SK-N-SH treated with all-trans-retinoic acid at 6 μM for 48 hours (cell line): ENCODE measurements around the gene CACNA1I.

Source experiments
- ATAC-seq: fragments of 200-7000 bp; cut with Tn5 transposase; 3 replicates; pipeline ENCODE4 v1.9.1; 2020; ENCODE audit warnings: mild to moderate bottlenecking, moderate library complexity
- ARNTL ChIP-seq: fragments of 450-650 bp; formaldehyde crosslinking; IDR thresholded peaks from 2 replicates; pipeline ENCODE4 v1.5.0; 2020; ENCODE audit warnings: low read depth, mild to moderate bottlenecking, moderate library complexity, borderline replicate concordance
- BACH2 ChIP-seq: fragments of 250-450 bp; sonication (Bioruptor Pico); IDR thresholded peaks from 2 replicates; pipeline ENCODE4 v1.9.0; 2021; ENCODE audit warnings: mild to moderate bottlenecking, borderline replicate concordance
- CSDC2 ChIP-seq: fragments of 250-450 bp; sonication (Bioruptor Pico); IDR thresholded peaks from 2 replicates; pipeline ENCODE4 v1.5.0; 2020; ENCODE audit warnings: mild to moderate bottlenecking, moderate library complexity
- CSRNP3 ChIP-seq: fragments of 250-450 bp; sonication (Bioruptor Pico); IDR thresholded peaks from 2 replicates; pipeline ENCODE4 v1.5.1; 2021; ENCODE audit warnings: mild to moderate bottlenecking, moderate library complexity
- ESRRG ChIP-seq: fragments of 250-450 bp; sonication (Bioruptor Pico); IDR thresholded peaks from 2 replicates; pipeline ENCODE4 v1.6.1; 2021; ENCODE audit warnings: mild to moderate bottlenecking
- GLIS3 ChIP-seq: fragments of 250-450 bp; sonication (Bioruptor Pico); IDR thresholded peaks from 2 replicates; pipeline ENCODE4 v1.5.0; 2020; ENCODE audit warnings: mild to moderate bottlenecking, moderate library complexity
- ISL1 ChIP-seq: fragments of 250-450 bp; sonication (Bioruptor Pico); IDR thresholded peaks from 2 replicates; pipeline ENCODE4 v2.1.2; 2022; ENCODE audit warnings: mild to moderate bottlenecking, moderate library complexity
- OSR1 ChIP-seq: fragments of 250-450 bp; sonication (Bioruptor Pico); IDR thresholded peaks from 2 replicates; pipeline ENCODE4 v1.8.0; 2022; ENCODE audit warnings: moderate library complexity, mild to moderate bottlenecking, inconsistent platforms
- PPARA ChIP-seq: fragments of 250-450 bp; sonication (Bioruptor Pico); IDR thresholded peaks from 2 replicates; pipeline ENCODE4 v1.5.0; 2020; ENCODE audit warnings: mild to moderate bottlenecking, borderline replicate concordance
- RARB ChIP-seq: fragments of 250-450 bp; sonication (Bioruptor Pico); IDR thresholded peaks from 2 replicates; pipeline ENCODE4 v1.8.0; 2021; ENCODE audit warnings: mild to moderate bottlenecking, moderate library complexity
- SNAI2 ChIP-seq: fragments of 250-450 bp; sonication (Bioruptor Pico); IDR thresholded peaks from 2 replicates; pipeline ENCODE4 v1.5.0; 2020; ENCODE audit warnings: mild to moderate bottlenecking, moderate library complexity
- TCF4 ChIP-seq: fragments of 250-450 bp; sonication (Bioruptor Pico); IDR thresholded peaks from 2 replicates; pipeline ENCODE4 v1.8.0; 2021; ENCODE audit warnings: mild to moderate bottlenecking, moderate library complexity, borderline replicate concordance
- TSHZ2 ChIP-seq: fragments of 250-450 bp; sonication (Bioruptor Pico); IDR thresholded peaks from 2 replicates; pipeline ENCODE4 v1.5.0; 2020; ENCODE audit warnings: mild to moderate bottlenecking, moderate library complexity
- ZC3H10 ChIP-seq: fragments of 250-450 bp; sonication (Bioruptor Pico); IDR thresholded peaks from 2 replicates; pipeline ENCODE4 v1.5.1; 2021; ENCODE audit warnings: mild to moderate bottlenecking, moderate library complexity
- ZFP3 ChIP-seq: fragments of 250-450 bp; sonication (Bioruptor Pico); IDR thresholded peaks from 2 replicates; pipeline ENCODE4 v1.5.0; 2020; ENCODE audit warnings: mild to moderate bottlenecking, moderate library complexity
- ZFP30 ChIP-seq: fragments of 450-650 bp; formaldehyde crosslinking; IDR thresholded peaks from 2 replicates; pipeline ENCODE4 v1.5.0; 2022; ENCODE audit warnings: mild to moderate bottlenecking, moderate library complexity
- ZNF70 ChIP-seq: fragments of 450-650 bp; formaldehyde crosslinking; IDR thresholded peaks from 2 replicates; pipeline ENCODE4 v1.5.0; 2020; ENCODE audit warnings: mild to moderate bottlenecking, moderate library complexity
- TF ChIP-seq, protein P1 (sequence below): fragments of 250-450 bp; sonication (Bioruptor Pico); IDR thresholded peaks from 2 replicates; pipeline ENCODE4 v1.8.0; 2020; ENCODE audit warnings: mild to moderate bottlenecking, moderate library complexity, borderline replicate concordance

Gene CACNA1I

DNA sequence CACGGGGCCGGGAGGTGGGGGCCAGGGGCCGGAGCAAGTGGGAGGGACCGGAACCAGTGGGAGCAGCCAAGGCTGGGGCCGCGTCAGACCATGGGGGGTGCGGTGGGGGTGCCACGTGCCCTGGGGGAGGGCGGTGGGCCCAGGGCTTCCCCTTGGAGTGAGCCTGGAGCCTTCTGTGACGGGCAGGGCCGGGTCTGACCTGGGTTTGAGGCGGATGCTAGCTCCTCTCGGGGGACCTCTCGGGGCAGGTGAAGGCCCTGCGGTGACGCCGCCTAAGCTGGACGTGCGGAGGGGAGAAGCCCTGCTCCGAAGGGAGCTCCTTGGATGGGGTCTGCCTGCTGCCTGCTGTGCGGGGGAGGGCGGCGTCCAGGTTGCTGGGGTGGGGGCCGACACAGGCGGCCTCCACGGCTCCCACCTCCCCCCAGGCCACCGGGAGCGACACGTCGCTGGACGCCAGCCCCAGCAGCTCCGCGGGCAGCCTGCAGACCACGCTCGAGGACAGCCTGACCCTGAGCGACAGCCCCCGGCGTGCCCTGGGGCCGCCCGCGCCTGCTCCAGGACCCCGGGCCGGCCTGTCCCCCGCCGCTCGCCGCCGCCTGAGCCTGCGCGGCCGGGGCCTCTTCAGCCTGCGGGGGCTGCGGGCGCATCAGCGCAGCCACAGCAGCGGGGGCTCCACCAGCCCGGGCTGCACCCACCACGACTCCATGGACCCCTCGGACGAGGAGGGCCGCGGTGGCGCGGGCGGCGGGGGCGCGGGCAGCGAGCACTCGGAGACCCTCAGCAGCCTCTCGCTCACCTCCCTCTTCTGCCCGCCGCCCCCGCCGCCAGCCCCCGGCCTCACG is 115.0 kb downstream of the CACNA1I start:
- TF ChIP-seq PPARA (no peak), CSRNP3 (no peak), ISL1 (no peak), ARNTL (no peak), ZFP3 (no peak), RARB (CRISPR knock-in tag) (no peak), TSHZ2 (CRISPR knock-in tag) (no peak)

DNA sequence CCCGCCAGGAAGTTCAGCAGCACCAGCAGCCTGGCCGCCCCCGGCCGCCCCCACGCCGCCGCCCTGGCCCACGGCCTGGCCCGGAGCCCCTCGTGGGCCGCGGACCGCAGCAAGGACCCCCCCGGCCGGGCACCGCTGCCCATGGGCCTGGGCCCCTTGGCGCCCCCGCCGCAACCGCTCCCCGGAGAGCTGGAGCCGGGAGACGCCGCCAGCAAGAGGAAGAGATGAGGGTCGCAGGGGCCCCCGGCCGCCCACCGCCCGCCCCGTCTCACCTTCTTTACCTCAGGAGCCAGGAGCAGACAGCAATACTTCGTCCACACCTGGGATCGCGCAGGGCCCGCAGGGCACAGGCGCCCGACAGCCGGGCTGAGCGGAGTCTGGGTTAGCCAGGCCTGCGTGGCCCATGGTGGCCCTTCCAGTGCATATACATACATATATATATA is 115.6 kb downstream of the CACNA1I start:
- TF ChIP-seq ZFP30 (no peak), RARB (CRISPR knock-in tag) (no peak), CSRNP3 (no peak), ISL1 (no peak), ZFP3 (no peak)
- ATAC-seq = no peak

More for the DNA sequence above, 115.0 kb downstream of the CACNA1I start:
- no peak for ATAC-seq

GRCh38 chr22:39686776-39687525 is 116.4 kb downstream of the CACNA1I start:
- no peak for ATAC-seq
- no peak for TF ChIP-seq TCF4 (CRISPR knock-in tag)
- TF ChIP-seq, all 23 proteins: peak for 0

DNA sequence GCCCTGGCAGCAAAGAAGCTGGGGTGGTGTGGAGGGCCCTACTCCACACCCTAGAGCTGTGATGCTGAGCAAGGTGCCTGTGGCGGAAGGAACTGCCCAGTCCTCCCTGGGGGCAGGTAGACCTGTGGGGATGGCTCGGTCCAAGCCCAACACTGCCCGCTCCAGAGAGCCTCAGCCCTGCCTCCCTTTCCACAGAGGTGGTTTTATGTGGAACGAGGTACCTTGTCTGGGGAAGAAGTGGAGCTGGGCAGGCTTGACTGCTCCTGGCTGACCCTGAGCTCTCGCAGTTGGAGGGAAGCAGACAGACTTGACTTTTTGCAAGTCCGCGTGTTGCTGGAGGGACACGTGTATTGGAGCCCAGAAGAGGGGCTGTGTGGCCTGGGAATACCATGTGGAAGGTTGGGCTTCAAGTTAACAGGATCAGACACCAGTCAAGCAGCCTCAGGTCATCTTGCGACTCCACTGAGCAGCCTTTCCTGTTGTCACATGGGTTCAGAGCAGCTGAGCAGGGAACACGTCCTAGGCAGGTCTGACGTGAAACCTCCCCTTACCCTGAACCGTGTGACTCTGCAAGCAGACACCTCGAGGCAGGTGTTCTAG is 117.7 kb downstream of the CACNA1I start:
- TF ChIP-seq OSR1 (CRISPR knock-in tag) (no peak), GLIS3 (CRISPR knock-in tag) (no peak), TSHZ2 (CRISPR knock-in tag) (no peak), RARB (CRISPR knock-in tag) (no peak), ESRRG (no peak), ZNF70 (no peak), SNAI2 (no peak)

DNA sequence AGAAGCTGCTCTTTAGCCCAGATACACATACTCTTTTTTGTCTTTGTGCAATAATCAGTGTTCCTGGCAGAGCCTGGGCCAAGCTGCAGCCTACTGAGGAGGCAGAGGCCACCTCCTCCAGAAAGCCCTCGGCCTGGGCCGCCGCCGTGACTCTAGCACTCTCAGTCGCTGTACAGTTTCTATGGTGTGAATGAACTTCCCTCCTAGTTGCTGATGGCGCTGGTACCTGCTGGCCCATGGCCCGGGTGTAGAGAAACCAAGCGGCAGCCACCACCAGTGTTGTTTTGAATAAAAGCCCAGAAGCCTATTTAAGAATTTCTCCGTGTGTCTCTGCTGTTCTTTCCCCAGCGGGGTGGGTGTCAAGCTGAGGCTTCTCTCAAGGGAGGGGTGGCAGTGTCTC is 118.9 kb downstream of the CACNA1I start:
- no peak for ATAC-seq
- TF ChIP-seq, protein P1, sequence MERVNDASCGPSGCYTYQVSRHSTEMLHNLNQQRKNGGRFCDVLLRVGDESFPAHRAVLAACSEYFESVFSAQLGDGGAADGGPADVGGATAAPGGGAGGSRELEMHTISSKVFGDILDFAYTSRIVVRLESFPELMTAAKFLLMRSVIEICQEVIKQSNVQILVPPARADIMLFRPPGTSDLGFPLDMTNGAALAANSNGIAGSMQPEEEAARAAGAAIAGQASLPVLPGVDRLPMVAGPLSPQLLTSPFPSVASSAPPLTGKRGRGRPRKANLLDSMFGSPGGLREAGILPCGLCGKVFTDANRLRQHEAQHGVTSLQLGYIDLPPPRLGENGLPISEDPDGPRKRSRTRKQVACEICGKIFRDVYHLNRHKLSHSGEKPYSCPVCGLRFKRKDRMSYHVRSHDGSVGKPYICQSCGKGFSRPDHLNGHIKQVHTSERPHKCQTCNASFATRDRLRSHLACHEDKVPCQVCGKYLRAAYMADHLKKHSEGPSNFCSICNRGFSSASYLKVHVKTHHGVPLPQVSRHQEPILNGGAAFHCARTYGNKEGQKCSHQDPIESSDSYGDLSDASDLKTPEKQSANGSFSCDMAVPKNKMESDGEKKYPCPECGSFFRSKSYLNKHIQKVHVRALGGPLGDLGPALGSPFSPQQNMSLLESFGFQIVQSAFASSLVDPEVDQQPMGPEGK = no peak
- TF ChIP-seq CSRNP3 (no peak), ZC3H10 (CRISPR knock-in tag) (no peak), ZFP3 (no peak), PPARA (no peak), SNAI2 (no peak), BACH2 (CRISPR knock-in tag) (no peak), ISL1 (no peak), ZNF70 (no peak), CSDC2 (CRISPR knock-in tag) (no peak)

More for the DNA sequence above, 117.7 kb downstream of the CACNA1I start:
- no peak for ATAC-seq
